ENCODE measurements around the gene LCE3E. TPM values are rescaled to one million over a fixed set of nuclear protein-coding genes. Genes with fewer than 3 reads are reported as not detected.

LCE3E gene, protein sequence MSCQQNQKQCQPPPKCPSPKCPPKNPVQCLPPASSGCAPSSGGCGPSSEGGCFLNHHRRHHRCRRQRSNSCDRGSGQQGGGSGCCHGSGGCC
- total RNA-seq = not detected in 3 replicates

DNA sequence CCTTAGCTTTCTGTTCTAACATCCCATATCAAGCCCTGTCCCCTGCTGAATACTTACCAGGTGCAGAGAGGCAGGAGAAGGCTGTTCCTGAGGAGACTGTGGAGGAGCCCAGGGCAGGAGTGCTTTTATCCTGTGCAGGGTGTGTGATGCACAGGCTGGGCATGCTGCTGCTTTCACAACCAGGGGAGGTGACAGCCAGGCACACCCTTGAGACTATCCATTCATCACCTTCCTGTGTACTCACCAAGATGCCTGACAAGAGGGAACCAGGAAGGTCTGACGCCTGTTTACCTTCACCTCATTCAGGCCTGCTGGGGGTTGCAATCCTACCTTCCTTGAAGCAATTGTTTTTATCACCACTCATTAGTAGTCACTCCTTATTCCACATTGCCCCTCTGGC is at the start of gene LCE3E:
Gene LCE3E (minus strand): TSS at position 100 of the 400 bp plus-strand sequence. CDS start 572 bp downstream, outside the sequence.
- H3K36me3 Mint-ChIP-seq = peaks cover 2% of the 10 kb centered on the region
- no peak within 1 kb of the TSS for H3K27ac Mint-ChIP-seq

DNA sequence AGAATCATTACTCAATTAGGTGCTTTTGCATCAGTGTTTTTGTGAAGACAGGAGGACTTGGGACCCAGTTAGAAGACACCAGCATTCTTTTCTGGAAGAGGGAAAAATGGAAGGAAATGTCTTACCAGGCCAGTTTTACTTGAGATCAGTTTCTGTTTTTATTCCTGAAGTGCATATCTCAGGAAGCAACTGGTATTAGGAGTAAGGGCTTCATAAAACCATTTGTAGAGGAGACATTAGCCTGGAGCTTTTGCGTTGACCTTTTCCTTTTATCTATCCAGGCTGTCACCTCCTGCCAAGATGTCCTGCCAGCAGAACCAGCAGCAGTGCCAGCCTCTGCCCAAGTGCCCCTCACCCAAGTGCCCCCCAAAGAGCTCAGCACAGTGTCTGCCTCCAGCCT is 46.9 kb upstream of the LCE3E start, which contains the start of gene LCE3B:
Gene LCE3B (plus strand): TSS at position 301 of the 400 bp plus-strand sequence. CDS start 0 bp downstream, at position 301.
- no peaks in the 10 kb centered on the region for H3K36me3 Mint-ChIP-seq
- peaks cover 35% of the 10 kb centered on the region for H3K9me3 Mint-ChIP-seq
- H3K27me3 Mint-ChIP-seq (ENCODE audit: low read depth) = no peaks in the 10 kb centered on the region
- no peak for DNase-seq (ENCODE audit: low spot score in 2 of 2, unreplicated experiment in 2 of 2)
- no peak within 1 kb of the TSS for H3K4me3 Mint-ChIP-seq
- no peak for TF ChIP-seq CTCF (IDR thresholded peaks at IDR 0.05; ENCODE audit: unreplicated experiment)
- no peak within 1 kb of the TSS for H3K27ac Mint-ChIP-seq
- no peaks in the 10 kb centered on the region for H3K4me1 Mint-ChIP-seq

More for the DNA sequence above, at the start of gene LCE3E:
- H3K27me3 Mint-ChIP-seq (ENCODE audit: low read depth) = no peaks in the 10 kb centered on the region
- DNase-seq (ENCODE audit: low spot score in 2 of 2, unreplicated experiment in 2 of 2) = no peak
- no peaks in the 10 kb centered on the region for H3K4me1 Mint-ChIP-seq
- H3K4me3 Mint-ChIP-seq = no peak within 1 kb of the TSS
- TF ChIP-seq CTCF (IDR thresholded peaks at IDR 0.05; ENCODE audit: unreplicated experiment) = no peak
- H3K9me3 Mint-ChIP-seq = peaks cover 87% of the 10 kb centered on the region

- Mint-ChIP-seq H3K27me3 (ENCODE audit: low read depth) (no peaks in the 10 kb centered on the region), H3K4me3 (no peak within 1 kb of the TSS), H3K4me1 (no peaks in the 10 kb centered on the region), H3K9me3 (peaks cover 23% of the 10 kb centered on the region), H3K27ac (no peak within 1 kb of the TSS), H3K36me3 (no peaks in the 10 kb centered on the region)
- TF ChIP-seq CTCF (IDR thresholded peaks at IDR 0.05; ENCODE audit: unreplicated experiment) = no peak
- no peak for DNase-seq (ENCODE audit: low spot score in 2 of 2, unreplicated experiment in 2 of 2)
Observed at GRCh38 chr1:152599934-152600333, 33.4 kb upstream of the LCE3E start, which contains the start of gene LCE3C. Gene LCE3C (plus strand): TSS chr1:152600234. CDS start chr1:152600732, 498 bp downstream.

- H3K4me3 Mint-ChIP-seq = no peak overlapping the region
- TF ChIP-seq CTCF (IDR thresholded peaks at IDR 0.05; ENCODE audit: unreplicated experiment) = no peak
- no peak overlapping the region for H3K27ac Mint-ChIP-seq
- H3K9me3 Mint-ChIP-seq = peaks cover 19% of the 10 kb centered on the region
- H3K27me3 Mint-ChIP-seq (ENCODE audit: low read depth) = no peaks in the 10 kb centered on the region
- H3K36me3 Mint-ChIP-seq = no peaks in the 10 kb centered on the region
- DNase-seq (ENCODE audit: low spot score in 2 of 2, unreplicated experiment in 2 of 2) = no peak
- H3K4me1 Mint-ChIP-seq = no peaks in the 10 kb centered on the region
Observed at GRCh38 chr1:152596986-152597385, 30.4 kb upstream of the LCE3E start.

DNA sequence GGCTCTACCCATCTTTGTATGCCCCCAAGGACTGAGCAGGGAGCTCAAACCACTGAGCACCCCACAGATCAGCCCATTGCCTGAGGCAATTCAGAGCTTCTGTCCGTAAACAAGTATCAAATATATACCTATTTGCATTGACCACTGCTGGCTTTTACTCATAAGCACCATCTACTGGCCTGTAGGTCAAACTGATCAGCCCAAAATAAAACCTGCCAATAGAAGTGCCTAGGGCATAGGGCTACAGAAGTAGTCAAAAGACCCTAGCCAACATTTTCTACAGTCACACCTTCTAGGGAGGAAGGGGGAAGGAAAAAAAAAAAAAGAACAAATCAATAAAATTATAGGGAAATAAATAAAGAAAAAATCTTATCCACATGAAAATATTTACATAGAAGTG is 19.0 kb upstream of the LCE3E start:
- Mint-ChIP-seq H3K36me3 (no peaks in the 10 kb centered on the region), H3K4me3 (no peak overlapping the region), H3K27ac (no peak overlapping the region), H3K4me1 (no peaks in the 10 kb centered on the region), H3K9me3 (peaks cover 44% of the 10 kb centered on the region), H3K27me3 (ENCODE audit: low read depth) (no peaks in the 10 kb centered on the region)
- TF ChIP-seq CTCF (IDR thresholded peaks at IDR 0.05; ENCODE audit: unreplicated experiment) = no peak
- no peak for DNase-seq (ENCODE audit: low spot score in 2 of 2, unreplicated experiment in 2 of 2)

Data from mesothelial cell of epicardium (in vitro differentiated cells).